Stomach (tissue), 9 donors: ENCODE measurements around the gene KAT2A. TPM values are rescaled to one million over a fixed set of nuclear protein-coding genes. Genes with fewer than 3 reads are reported as not detected.

Source experiments
- DNase-seq, 2 donors: peaks; one replicate each; pipeline versions ENCODE4 v3.0.0 to v3.0.0-alpha.2; 2013 to 2019
- H3K27ac ChIP-seq, 5 donors: fragments of 200-600 bp in 4 of 5; sonication (generic) in 4 of 5; one replicate each; pipeline ENCODE4 v1.5.1; 2013 to 2019; ENCODE audit warnings: mild to moderate bottlenecking in 1 of 5, moderate library complexity in 1 of 5
- H3K27me3 ChIP-seq, 3 donors: fragments of 200-600 bp; sonication (generic); one replicate each; pipeline ENCODE4 v1.5.1; 2017 to 2019; ENCODE audit warnings: mixed run types in 1 of 3
- H3K36me3 ChIP-seq, 4 donors: fragments of 200-600 bp; sonication (generic); 1 replicate in 3 of 4; 2 replicates in 1 of 4; pipeline ENCODE4 v1.5.1; 2016 to 2019
- H3K4me1 ChIP-seq, 4 donors: fragments of 200-600 bp; sonication (generic); one replicate each; pipeline ENCODE4 v1.5.1; 2016 to 2019
- H3K4me3 ChIP-seq, 4 donors: fragments of 200-600 bp; sonication (generic) in 3 of 4; one replicate each; pipeline ENCODE4 v1.5.1; 2016 to 2019; ENCODE audit warnings: mild to moderate bottlenecking in 1 of 4
- H3K9me3 ChIP-seq, 4 donors: fragments of 200-600 bp; sonication (generic); one replicate each; pipeline ENCODE4 v1.5.1; 2016 to 2019
- EP300 ChIP-seq: sonication (generic); formaldehyde crosslinking; IDR thresholded peaks from one replicate; pipeline ENCODE4 v1.6.1; 2017; ENCODE audit warnings: antibody characterized with exemption
- POLR2A ChIP-seq, 4 donors: fragments of 450-650 bp; IDR thresholded peaks; one replicate each; pipeline ENCODE4 v1.6.1; 2016; ENCODE audit warnings: antibody characterized with exemption in 4 of 4, control low read depth in 2 of 4, mild to moderate bottlenecking in 1 of 4, moderate library complexity in 1 of 4
- POLR2AphosphoS5 ChIP-seq, 3 donors: sonication (generic); formaldehyde crosslinking; IDR thresholded peaks; one replicate each; pipeline ENCODE4 v1.6.1; 2016; ENCODE audit warnings: antibody characterized with exemption in 3 of 3
- WGBS, 5 donors: extraction: QIAGEN DNeasy Blood & Tissue Kit in 3 of 5; methylation state at CpG; one replicate each; pipeline versions ENCODE4 v1.1.5 to v1.1.7; 2013 to 2018; 5-methylcytosine and 5-hydroxymethylcytosine counted together
- intact Hi-C: fragments of 100-400 bp; cut with DNase I; formaldehyde crosslinking; loops from one replicate; pipeline ENCODE4 v1.15.1; 2023; ENCODE audit warnings: low total_unique reads
- polyA plus RNA-seq, 3 donors: library from polyadenylated mRNA; stranded (reverse); fragments of 200-250 nt; gene quantifications; one replicate each; pipeline ENCODE4 v1.2.3, GENCODE V29; 2013
- total RNA-seq, 5 donors: library from RNA; depleted of rRNA; stranded (reverse); fragments of >200 nt; gene quantifications; one replicate each; pipeline versions ENCODE4 v1.1.0 to v1.2.3, GENCODE V29; 2014 to 2016
- TF ChIP-seq, protein P1 (sequence below), 7 experiments: fragments of 450-650 bp in 4 of 7; fragments of 200-600 bp in 3 of 7; sonication (generic) in 3 of 7; IDR thresholded peaks; one replicate each; pipeline ENCODE4 v1.5.1; 2016 to 2019; ENCODE audit warnings: antibody characterized with exemption in 7 of 7, control low read depth in 2 of 7, mild to moderate bottlenecking in 1 of 7
- donor health status: healthy with polysubstance abuse.
- donor health status: Bipolar disorder and iron deficiency.
- donor health status: healthy.

Gene KAT2A
- total and polyA plus RNA-seq, 8 donors = 10.1 to 114 (median 57.3) TPM

- 87 to 92% (median 87%) methylated on average over 16 to 18 of the region's 18 CpGs for whole genome bisulfite sequencing, 5 donors
- DNase-seq = no peak
- peaks cover 5 to 47% (median 41%) of the 10 kb centered on the region in 4 donors for H3K36me3 ChIP-seq
- TF ChIP-seq POLR2A (IDR thresholded peaks at IDR 0.05) (no peak), POLR2AphosphoS5 (IDR thresholded peaks at IDR 0.05) (no peak), EP300 (no peak)
- TF ChIP-seq, protein P1, sequence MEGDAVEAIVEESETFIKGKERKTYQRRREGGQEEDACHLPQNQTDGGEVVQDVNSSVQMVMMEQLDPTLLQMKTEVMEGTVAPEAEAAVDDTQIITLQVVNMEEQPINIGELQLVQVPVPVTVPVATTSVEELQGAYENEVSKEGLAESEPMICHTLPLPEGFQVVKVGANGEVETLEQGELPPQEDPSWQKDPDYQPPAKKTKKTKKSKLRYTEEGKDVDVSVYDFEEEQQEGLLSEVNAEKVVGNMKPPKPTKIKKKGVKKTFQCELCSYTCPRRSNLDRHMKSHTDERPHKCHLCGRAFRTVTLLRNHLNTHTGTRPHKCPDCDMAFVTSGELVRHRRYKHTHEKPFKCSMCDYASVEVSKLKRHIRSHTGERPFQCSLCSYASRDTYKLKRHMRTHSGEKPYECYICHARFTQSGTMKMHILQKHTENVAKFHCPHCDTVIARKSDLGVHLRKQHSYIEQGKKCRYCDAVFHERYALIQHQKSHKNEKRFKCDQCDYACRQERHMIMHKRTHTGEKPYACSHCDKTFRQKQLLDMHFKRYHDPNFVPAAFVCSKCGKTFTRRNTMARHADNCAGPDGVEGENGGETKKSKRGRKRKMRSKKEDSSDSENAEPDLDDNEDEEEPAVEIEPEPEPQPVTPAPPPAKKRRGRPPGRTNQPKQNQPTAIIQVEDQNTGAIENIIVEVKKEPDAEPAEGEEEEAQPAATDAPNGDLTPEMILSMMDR (IDR thresholded peaks at IDR 0.05) = no peak
- peaks cover 21 to 53% (median 38%) of the 10 kb centered on the region in 4 donors for H3K4me1 ChIP-seq
- intact Hi-C loops = loop anchor here (5.0 kb wide), 1 partner anchor 157 kb away; no protein-coding TSS in a partner anchor
- no peak overlapping the region for H3K27ac ChIP-seq
- no peaks in the 10 kb centered on the region for H3K27me3 ChIP-seq
- H3K9me3 ChIP-seq = no peaks in the 10 kb centered on the region
- H3K4me3 ChIP-seq = no peak overlapping the region
Measured at GRCh38 chr17:42119301-42119700, 1.9 kb downstream of the KAT2A start.

GRCh38 chr17:42118545-42118944, 2.6 kb downstream of the KAT2A start:
- Histone ChIP-seq H3K9me3 (no peaks in the 10 kb centered on the region), H3K36me3 (peaks cover 5 to 55% (median 44%) of the 10 kb centered on the region in 4 donors), H3K4me3 (no peak overlapping the region), H3K4me1 (peaks cover 21 to 54% (median 39%) of the 10 kb centered on the region in 4 donors), H3K27me3 (no peaks in the 10 kb centered on the region), H3K27ac (no peak overlapping the region)
- TF ChIP-seq, protein P1 (IDR thresholded peaks at IDR 0.05) = peak in 3 of 7 experiments; percentile 29 to 47 (median 38)
- TF ChIP-seq POLR2A (IDR thresholded peaks at IDR 0.05) = no peak
- intact Hi-C loops = loop anchor here (5.0 kb wide), 1 partner anchor 156 kb away; no protein-coding TSS in a partner anchor
- DNase-seq = peak; percentile 50 to 63
- 52 to 76% (median 61%) methylated on average over 2 of the region's 2 CpGs for WGBS, 5 donors

GRCh38 chr17:42118126-42118510, 3.0 kb downstream of the KAT2A start:
- intact Hi-C loops = loop anchor here (5.0 kb wide), 1 partner anchor 156 kb away; no protein-coding TSS in a partner anchor
- Histone ChIP-seq H3K4me3 (no peak overlapping the region), H3K27ac (no peak overlapping the region), H3K9me3 (no peaks in the 10 kb centered on the region), H3K36me3 (peaks cover 5 to 55% (median 46%) of the 10 kb centered on the region in 4 donors), H3K27me3 (no peaks in the 10 kb centered on the region), H3K4me1 (peaks cover 25 to 56% (median 43%) of the 10 kb centered on the region in 4 donors)
- DNase-seq = no peak
- TF ChIP-seq, protein P1 (IDR thresholded peaks at IDR 0.05) = no peak
- no peak for TF ChIP-seq POLR2A (IDR thresholded peaks at IDR 0.05)
- TF ChIP-seq EP300 = no peak
- TF ChIP-seq POLR2AphosphoS5 (IDR thresholded peaks at IDR 0.05) = no peak
- 82 to 88% (median 84%) methylated on average over 4 of the region's 4 CpGs for WGBS, 5 donors

DNA sequence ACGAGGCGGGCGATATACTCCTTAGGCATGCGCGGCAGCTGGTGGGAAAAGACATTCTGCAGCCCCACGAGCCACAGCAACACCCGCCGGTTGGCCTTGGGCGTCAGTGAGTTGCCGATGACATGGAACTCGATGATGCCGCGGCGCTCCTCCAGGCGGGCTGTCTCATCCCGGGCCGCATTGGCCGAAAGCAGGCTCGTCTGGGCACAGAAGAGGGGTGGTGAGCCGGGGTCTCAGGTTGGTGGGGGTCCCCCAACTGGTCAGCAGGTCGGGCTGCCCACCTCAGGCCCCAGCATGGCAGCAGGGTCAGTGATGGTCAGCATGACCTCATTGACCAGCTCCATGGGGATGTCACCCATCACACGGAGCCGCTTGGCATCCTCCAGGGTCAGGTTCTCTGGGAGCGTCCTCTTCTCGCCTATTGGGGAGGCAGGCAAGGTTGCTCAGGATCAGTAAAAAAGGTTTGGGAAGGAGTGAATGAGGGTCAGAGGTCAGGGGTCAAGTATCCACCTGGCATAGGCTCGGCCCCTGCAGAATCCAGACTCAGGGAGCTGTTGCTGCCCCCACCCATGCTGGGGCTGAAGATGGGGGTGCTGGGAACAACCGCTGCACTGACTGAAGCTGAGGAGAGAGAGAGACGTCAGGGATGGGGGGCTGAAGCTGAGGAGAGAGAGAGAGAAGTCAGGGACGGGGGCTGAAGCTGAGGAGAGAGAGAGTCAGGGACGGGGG, 3.6 kb downstream of the KAT2A start:
- DNase-seq = no peak
- Histone ChIP-seq H3K4me1 (peaks cover 26 to 56% (median 44%) of the 10 kb centered on the region in 4 donors), H3K27ac (no peak overlapping the region), H3K36me3 (peaks cover 5 to 55% (median 45%) of the 10 kb centered on the region in 4 donors), H3K4me3 (no peak overlapping the region), H3K9me3 (no peaks in the 10 kb centered on the region), H3K27me3 (no peaks in the 10 kb centered on the region)
- no peak for TF ChIP-seq POLR2A (IDR thresholded peaks at IDR 0.05)
- TF ChIP-seq, protein P1 (IDR thresholded peaks at IDR 0.05) = no peak
- no peak for TF ChIP-seq EP300
- TF ChIP-seq POLR2AphosphoS5 (IDR thresholded peaks at IDR 0.05) = no peak
- intact Hi-C loops = loop anchor here (5.0 kb wide), 1 partner anchor 155 kb away; no protein-coding TSS in a partner anchor
- WGBS, 5 donors = 85 to 90% (median 88%) methylated on average over 18 to 30 of the region's 30 CpGs
